Karpas-422 (cell line): ENCODE data around the gene STH. TPM values are rescaled to one million over a fixed set of nuclear protein-coding genes. Genes with fewer than 3 reads are reported as not detected.
"Not testable (repeated sequence)": the region's sequence is repeated elsewhere in the genome, so short reads cannot be mapped to it uniquely, and the experiment has no call there.

Experiments used
- DNase-seq: peaks from one replicate; pipeline ENCODE4 v3.0.0-alpha.2; 2015
- H2AFZ ChIP-seq: fragments of 200-600 bp; sonication (generic); 2 replicates; pipeline ENCODE4 v1.6.1; 2014; ENCODE audit warnings: antibody characterized with exemption, low read length, mixed read lengths
- H3K27ac ChIP-seq: fragments of 200-600 bp; sonication (generic); 2 replicates; pipeline ENCODE4 v1.5.1; 2014; ENCODE audit warnings: mild to moderate bottlenecking, low read length, moderate library complexity
- H3K27me3 ChIP-seq: fragments of 200-600 bp; sonication (generic); 2 replicates; pipeline ENCODE4 v1.6.1; 2014; ENCODE audit warnings: low read length, mixed read lengths
- H3K36me3 ChIP-seq: fragments of 200-600 bp; sonication (generic); 2 replicates; pipeline ENCODE4 v1.6.1; 2014; ENCODE audit warnings: low read length, mixed read lengths; ENCODE audit not compliant: insufficient read depth
- H3K4me1 ChIP-seq: fragments of 200-600 bp; sonication (generic); 2 replicates; pipeline ENCODE4 v1.6.1; 2014; ENCODE audit warnings: mild to moderate bottlenecking, low read length, mixed read lengths
- H3K4me2 ChIP-seq: fragments of 200-600 bp; sonication (generic); 2 replicates; pipeline ENCODE4 v1.6.1; 2014; ENCODE audit warnings: low read length, low read depth, mild to moderate bottlenecking; ENCODE audit not compliant: poor library complexity, severe bottlenecking
- H3K4me3 ChIP-seq: fragments of 200-600 bp; sonication (generic); 2 replicates; pipeline ENCODE4 v1.5.1; 2014; ENCODE audit warnings: mild to moderate bottlenecking, antibody characterized with exemption, low read length, mixed read lengths
- H3K79me2 ChIP-seq: fragments of 200-600 bp; sonication (generic); 2 replicates; pipeline ENCODE4 v1.6.1; 2014; ENCODE audit warnings: mild to moderate bottlenecking, low read length, mixed read lengths
- H3K9ac ChIP-seq: fragments of 200-600 bp; sonication (generic); 2 replicates; pipeline ENCODE4 v1.6.0; 2014; ENCODE audit warnings: low read length
- H3K9me2 ChIP-seq: fragments of 200-600 bp; sonication (generic), shearing (Covaris generic); replicated peaks from 2 replicates; pipeline ENCODE4 v1.6.0; 2014; ENCODE audit warnings: mild to moderate bottlenecking, low read length, moderate library complexity; ENCODE audit not compliant: insufficient read depth
- H3K9me3 ChIP-seq: fragments of 300-700, 200-600 bp; sonication (generic); 2 replicates; pipeline ENCODE4 v1.6.1; 2014; ENCODE audit warnings: low read length, mixed read lengths
- H4K20me1 ChIP-seq: fragments of 200-600 bp; sonication (generic); 2 replicates; pipeline ENCODE4 v1.6.1; 2014; ENCODE audit warnings: mild to moderate bottlenecking, antibody characterized with exemption, low read length, low read depth; ENCODE audit not compliant: insufficient read depth
- total RNA-seq: library from RNA; depleted of rRNA; stranded (reverse); fragments of >200 nt; shearing (Covaris generic); gene quantifications from 2 replicates; pipeline ENCODE4 v1.2.3, GENCODE V29; 2014; ENCODE audit warnings: low replicate concordance

The STH gene
- total RNA-seq, 1 experiment from 2014 or later: not detected

DNA sequence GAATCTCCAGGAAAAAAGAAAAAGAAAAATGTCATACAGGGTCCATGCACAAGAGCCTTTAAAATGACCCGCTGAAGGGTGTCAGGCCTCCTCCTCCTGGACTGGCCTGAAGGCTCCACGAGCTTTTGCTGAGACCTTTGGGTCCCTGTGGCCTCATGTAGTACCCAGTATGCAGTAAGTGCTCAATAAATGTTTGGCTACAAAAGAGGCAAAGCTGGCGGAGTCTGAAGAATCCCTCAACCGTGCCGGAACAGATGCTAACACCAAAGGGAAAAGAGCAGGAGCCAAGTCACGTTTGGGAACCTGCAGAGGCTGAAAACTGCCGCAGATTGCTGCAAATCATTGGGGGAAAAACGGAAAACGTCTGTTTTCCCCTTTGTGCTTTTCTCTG lies 845 bp downstream of the STH start:
- no peak overlapping the region for H3K4me2 ChIP-seq
- H3K27me3 ChIP-seq: no peaks in the 10 kb centered on the region
- H3K36me3 ChIP-seq: no peaks in the 10 kb centered on the region
- H3K4me3 ChIP-seq: no peak overlapping the region
- no peaks in the 10 kb centered on the region for H4K20me1 ChIP-seq
- no peak overlapping the region for H2AFZ ChIP-seq
- H3K79me2 ChIP-seq: no peaks in the 10 kb centered on the region
- H3K9ac ChIP-seq: no peak overlapping the region
- no peak overlapping the region for H3K27ac ChIP-seq
- H3K9me2 ChIP-seq: no peaks in the 10 kb centered on the region
- H3K4me1 ChIP-seq: peaks cover 12% of the 10 kb centered on the region
- no peak for DNase-seq
- no peaks in the 10 kb centered on the region for H3K9me3 ChIP-seq

DNA sequence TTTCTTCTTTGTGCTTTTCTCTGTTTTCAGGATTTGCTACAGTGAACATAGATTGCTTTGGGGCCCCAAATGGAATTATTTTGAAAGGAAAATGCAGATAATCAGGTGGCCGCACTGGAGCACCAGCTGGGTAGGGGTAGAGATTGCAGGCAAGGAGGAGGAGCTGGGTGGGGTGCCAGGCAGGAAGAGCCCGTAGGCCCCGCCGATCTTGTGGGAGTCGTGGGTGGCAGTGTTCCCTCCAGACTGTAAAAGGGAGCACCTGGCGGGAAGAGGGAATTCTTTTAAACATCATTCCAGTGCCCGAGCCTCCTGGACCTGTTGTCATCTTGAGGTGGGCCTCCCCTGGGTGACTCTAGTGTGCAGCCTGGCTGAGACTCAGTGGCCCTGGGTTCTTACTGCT lies 1.2 kb downstream of the STH start:
- peaks cover 12% of the 10 kb centered on the region for H3K4me1 ChIP-seq
- H2AFZ ChIP-seq: no peak overlapping the region
- DNase-seq: no peak
- no peak overlapping the region for H3K27ac ChIP-seq
- H3K4me3 ChIP-seq: no peak overlapping the region
- no peaks in the 10 kb centered on the region for H4K20me1 ChIP-seq
- no peaks in the 10 kb centered on the region for H3K9me2 ChIP-seq
- no peak overlapping the region for H3K4me2 ChIP-seq
- H3K27me3 ChIP-seq: no peaks in the 10 kb centered on the region
- no peaks in the 10 kb centered on the region for H3K79me2 ChIP-seq
- no peak overlapping the region for H3K9ac ChIP-seq
- H3K9me3 ChIP-seq: no peaks in the 10 kb centered on the region
- no peaks in the 10 kb centered on the region for H3K36me3 ChIP-seq

DNA sequence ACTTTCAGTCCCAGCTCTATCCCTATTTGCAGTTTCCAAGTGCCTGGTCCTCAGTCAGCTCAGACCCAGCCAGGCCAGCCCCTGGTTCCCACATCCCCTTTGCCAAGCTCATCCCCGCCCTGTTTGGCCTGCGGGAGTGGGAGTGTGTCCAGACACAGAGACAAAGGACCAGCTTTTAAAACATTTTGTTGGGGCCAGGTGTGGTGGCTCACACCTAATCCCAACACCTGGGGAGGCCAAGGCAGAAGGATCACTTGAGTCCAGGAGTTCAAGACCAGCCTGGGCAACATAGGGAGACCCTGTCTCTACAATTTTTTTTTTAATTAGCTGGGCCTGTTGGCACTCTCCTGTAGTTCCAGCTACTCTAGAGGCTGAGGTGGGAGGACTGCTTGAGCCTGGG lies 1.7 kb downstream of the STH start:
- H3K4me3 ChIP-seq: no peak overlapping the region
- no peaks in the 10 kb centered on the region for H3K9me3 ChIP-seq
- no peak overlapping the region for H3K9ac ChIP-seq
- no peaks in the 10 kb centered on the region for H3K27me3 ChIP-seq
- no peak overlapping the region for H2AFZ ChIP-seq
- H3K4me1 ChIP-seq: peaks cover 9% of the 10 kb centered on the region
- no peaks in the 10 kb centered on the region for H3K36me3 ChIP-seq
- H3K27ac ChIP-seq: no peak overlapping the region
- DNase-seq: no peak
- no peak overlapping the region for H3K4me2 ChIP-seq
- H3K79me2 ChIP-seq: no peaks in the 10 kb centered on the region
- no peaks in the 10 kb centered on the region for H3K9me2 ChIP-seq
- no peaks in the 10 kb centered on the region for H4K20me1 ChIP-seq

DNA sequence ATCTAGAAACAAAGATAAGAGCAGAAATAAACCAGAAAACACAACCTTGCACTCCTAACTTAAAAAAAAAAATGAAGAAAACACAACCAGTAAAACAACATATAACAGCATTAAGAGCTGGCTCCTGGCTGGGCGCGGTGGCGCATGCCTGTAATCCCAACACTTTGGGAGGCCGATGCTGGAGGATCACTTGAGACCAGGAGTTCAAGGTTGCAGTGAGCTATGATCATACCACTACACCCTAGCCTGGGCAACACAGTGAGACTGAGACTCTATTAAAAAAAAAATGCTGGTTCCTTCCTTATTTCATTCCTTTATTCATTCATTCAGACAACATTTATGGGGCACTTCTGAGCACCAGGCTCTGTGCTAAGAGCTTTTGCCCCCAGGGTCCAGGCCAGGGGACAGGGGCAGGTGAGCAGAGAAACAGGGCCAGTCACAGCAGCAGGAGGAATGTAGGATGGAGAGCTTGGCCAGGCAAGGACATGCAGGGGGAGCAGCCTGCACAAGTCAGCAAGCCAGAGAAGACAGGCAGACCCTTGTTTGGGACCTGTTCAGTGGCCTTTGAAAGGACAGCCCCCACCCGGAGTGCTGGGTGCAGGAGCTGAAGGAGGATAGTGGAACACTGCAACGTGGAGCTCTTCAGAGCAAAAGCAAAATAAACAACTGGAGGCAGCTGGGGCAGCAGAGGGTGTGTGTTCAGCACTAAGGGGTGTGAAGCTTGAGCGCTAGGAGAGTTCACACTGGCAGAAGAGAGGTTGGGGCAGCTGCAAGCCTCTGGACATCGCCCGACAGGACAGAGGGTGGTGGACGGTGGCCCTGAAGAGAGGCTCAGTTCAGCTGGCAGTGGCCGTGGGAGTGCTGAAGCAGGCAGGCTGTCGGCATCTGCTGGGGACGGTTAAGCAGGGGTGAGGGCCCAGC lies 2.6 kb downstream of the STH start:
- Histone ChIP-seq H3K9me3 (no peaks in the 10 kb centered on the region), H3K27me3 (no peaks in the 10 kb centered on the region), H2AFZ (no peak overlapping the region), H3K9me2 (no peaks in the 10 kb centered on the region), H3K4me1 (peaks cover 6% of the 10 kb centered on the region), H3K27ac (no peak overlapping the region), H3K4me2 (no peak overlapping the region), H4K20me1 (no peaks in the 10 kb centered on the region), H3K9ac (no peak overlapping the region), H3K36me3 (no peaks in the 10 kb centered on the region), H3K79me2 (no peaks in the 10 kb centered on the region), H3K4me3 (no peak overlapping the region)
- DNase-seq: no peak

DNA sequence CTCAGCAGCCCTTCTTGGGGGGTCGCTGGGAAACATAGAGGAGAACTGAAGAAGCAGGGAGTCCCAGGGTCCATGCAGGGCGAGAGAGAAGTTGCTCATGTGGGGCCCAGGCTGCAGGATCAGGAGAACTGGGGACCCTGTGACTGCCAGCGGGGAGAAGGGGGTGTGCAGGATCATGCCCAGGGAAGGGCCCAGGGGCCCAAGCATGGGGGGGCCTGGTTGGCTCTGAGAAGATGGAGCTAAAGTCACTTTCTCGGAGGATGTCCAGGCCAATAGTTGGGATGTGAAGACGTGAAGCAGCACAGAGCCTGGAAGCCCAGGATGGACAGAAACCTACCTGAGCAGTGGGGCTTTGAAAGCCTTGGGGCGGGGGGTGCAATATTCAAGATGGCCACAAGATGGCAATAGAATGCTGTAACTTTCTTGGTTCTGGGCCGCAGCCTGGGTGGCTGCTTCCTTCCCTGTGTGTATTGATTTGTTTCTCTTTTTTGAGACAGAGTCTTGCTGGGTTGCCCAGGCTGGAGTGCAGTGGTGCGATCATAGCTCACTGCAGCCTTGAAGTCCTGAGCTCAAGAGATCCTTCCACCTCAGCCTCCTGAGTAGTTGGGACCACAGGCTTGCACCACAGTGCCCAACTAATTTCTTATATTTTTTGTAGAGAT lies 3.4 kb downstream of the STH start:
- Histone ChIP-seq H3K27ac (no peak overlapping the region), H3K4me3 (no peak overlapping the region), H3K27me3 (no peaks in the 10 kb centered on the region), H3K9ac (no peak overlapping the region), H3K9me2 (no peaks in the 10 kb centered on the region), H3K36me3 (no peaks in the 10 kb centered on the region), H3K4me1 (peaks cover 6% of the 10 kb centered on the region), H2AFZ (no peak overlapping the region), H4K20me1 (no peaks in the 10 kb centered on the region), H3K79me2 (no peaks in the 10 kb centered on the region), H3K4me2 (no peak overlapping the region), H3K9me3 (no peaks in the 10 kb centered on the region)
- DNase-seq: peak; percentile 91

- H3K9ac ChIP-seq: no peak overlapping the region
- H2AFZ ChIP-seq: no peak overlapping the region
- no peaks in the 10 kb centered on the region for H3K27me3 ChIP-seq
- no peaks in the 10 kb centered on the region for H3K36me3 ChIP-seq
- DNase-seq: no peak
- H3K4me3 ChIP-seq: no peak overlapping the region
- H3K9me2 ChIP-seq: no peaks in the 10 kb centered on the region
- H3K27ac ChIP-seq: no peak overlapping the region
- peaks cover 6% of the 10 kb centered on the region for H3K4me1 ChIP-seq
- H3K4me2 ChIP-seq: no peak overlapping the region
- H4K20me1 ChIP-seq: no peaks in the 10 kb centered on the region
- H3K9me3 ChIP-seq: no peaks in the 10 kb centered on the region
- no peaks in the 10 kb centered on the region for H3K79me2 ChIP-seq
Observed at GRCh38 chr17:46002973-46003316, 3.9 kb downstream of the STH start.

GRCh38 chr17:46003907-46004748 lies 5.1 kb downstream of the STH start:
- H3K4me3 ChIP-seq: no peak overlapping the region
- no peaks in the 10 kb centered on the region for H3K9me3 ChIP-seq
- DNase-seq: no peak
- H3K27ac ChIP-seq: no peak overlapping the region
- no peak overlapping the region for H3K4me2 ChIP-seq
- no peak overlapping the region for H3K9ac ChIP-seq
- H3K9me2 ChIP-seq: no peaks in the 10 kb centered on the region
- H3K4me1 ChIP-seq: peaks cover 6% of the 10 kb centered on the region
- H2AFZ ChIP-seq: no peak overlapping the region
- no peaks in the 10 kb centered on the region for H3K27me3 ChIP-seq
- no peaks in the 10 kb centered on the region for H4K20me1 ChIP-seq
- no peaks in the 10 kb centered on the region for H3K79me2 ChIP-seq
- no peaks in the 10 kb centered on the region for H3K36me3 ChIP-seq

GRCh38 chr17:46006082-46006481 lies 7.0 kb downstream of the STH start:
- not testable (repeated sequence) for H3K4me3 ChIP-seq, DNase-seq

More at GRCh38 chr17:46006082-46006481, 7.0 kb downstream of the STH start:
- H3K4me1 ChIP-seq, H3K79me2 ChIP-seq, H3K27me3 ChIP-seq, H3K9me2 ChIP-seq, H2AFZ ChIP-seq, H4K20me1 ChIP-seq, H3K4me2 ChIP-seq, H3K9me3 ChIP-seq, H3K27ac ChIP-seq, H3K36me3 ChIP-seq, H3K9ac ChIP-seq: not testable (repeated sequence)
